ENCODE data around the gene ABHD1.
A peak's percentile ranks its signal among the peaks of the same experiment; 100 is the strongest.
"Not testable (repeated sequence)": the region's sequence is repeated elsewhere in the genome, so short reads cannot be mapped to it uniquely, and the experiment has no call there.

ABHD1 gene

DNA sequence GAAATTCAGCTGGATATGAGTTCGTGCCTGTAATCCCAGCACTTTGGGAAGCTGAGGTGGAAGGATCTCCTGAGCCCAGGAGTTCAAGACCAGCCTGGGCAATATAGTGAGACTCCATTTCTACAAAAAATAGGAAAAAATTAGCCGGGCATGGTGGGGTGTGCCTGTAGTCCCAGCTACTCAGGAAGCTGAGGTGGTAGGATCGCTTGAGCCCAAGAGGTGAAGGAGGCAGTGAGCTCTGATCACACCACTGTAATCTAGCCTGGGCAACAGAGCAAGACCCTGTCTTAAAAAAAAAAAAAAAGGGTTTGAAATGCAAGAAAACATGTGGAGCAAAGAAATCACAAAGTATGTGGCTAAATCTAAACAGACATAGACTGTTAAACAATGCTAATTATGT lies 14.5 kb upstream of the ABHD1 start:
- DNase-seq (ENCODE audit: low read depth in 2 of 2) = no peak

- not testable (repeated sequence) for DNase-seq (ENCODE audit: low read depth in 2 of 2)
Observed at GRCh38 chr2:27110603-27111352, 12.8 kb upstream of the ABHD1 start.

DNA sequence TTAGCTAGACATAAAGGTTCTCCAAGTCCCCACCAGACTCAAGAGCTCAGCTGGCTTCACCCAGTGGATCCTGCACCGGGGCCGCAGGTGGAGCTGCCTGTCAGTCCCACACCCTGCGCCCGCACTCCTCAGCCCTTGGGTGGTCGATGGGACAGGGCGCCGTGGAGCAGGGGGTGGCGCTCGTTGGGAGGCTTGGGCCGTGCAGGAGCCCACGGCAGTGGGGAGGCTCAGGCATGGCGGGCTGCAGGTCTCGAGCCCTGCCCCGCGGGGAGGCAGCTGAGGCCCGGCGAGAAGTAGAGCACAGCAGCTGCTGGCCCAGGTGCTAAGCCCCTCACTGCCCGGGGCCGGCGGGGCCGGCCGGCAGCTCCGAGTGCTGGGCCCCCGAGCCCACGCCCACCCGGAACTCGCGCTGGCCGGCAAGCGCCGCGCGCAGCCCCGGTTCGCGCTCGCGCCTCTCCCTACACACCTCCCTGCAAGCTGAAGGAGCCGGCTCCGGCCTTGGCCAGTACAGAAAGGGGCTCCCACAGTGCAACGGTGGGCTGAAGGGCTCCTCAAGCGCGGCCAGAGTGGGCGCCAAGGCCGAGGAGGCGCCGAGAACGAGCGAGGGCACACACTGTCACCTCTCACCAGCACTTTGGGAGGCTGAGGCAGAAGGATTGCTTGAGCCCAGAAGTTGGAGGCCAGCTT lies 12.1 kb upstream of the ABHD1 start:
- not testable (repeated sequence) for DNase-seq (ENCODE audit: low read depth in 2 of 2)

GRCh38 chr2:27115519-27115918 lies 8.1 kb upstream of the ABHD1 start:
- no peak for DNase-seq (ENCODE audit: low read depth in 2 of 2)

DNA sequence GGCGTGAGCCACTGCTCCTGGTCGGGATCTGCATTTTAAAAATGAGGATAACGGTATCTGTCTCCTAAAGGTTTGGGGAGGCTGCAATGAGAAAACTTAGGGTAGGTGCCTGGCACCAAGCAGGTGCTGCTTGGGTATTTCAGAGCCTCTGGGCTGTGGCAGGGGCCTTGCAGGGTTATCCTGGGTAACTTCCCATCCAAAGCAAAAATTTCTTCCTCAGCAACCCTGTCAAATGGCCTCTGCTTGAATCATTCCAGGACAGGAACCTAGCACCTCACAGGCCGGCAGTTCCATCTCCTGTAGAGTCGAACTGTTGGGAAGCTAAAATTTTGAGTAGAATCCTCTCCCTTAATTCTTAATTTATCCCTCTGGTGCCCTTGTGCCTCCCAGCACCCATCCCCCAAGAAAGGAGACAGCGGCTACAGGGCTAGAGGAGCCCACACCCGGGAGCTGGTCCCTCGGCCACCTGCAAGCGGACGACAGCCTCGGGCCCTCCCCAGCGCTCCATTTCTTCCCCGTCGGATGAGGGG lies 5.6 kb upstream of the ABHD1 start:
- DNase-seq (ENCODE audit: low read depth in 2 of 2) = no peak

DNA sequence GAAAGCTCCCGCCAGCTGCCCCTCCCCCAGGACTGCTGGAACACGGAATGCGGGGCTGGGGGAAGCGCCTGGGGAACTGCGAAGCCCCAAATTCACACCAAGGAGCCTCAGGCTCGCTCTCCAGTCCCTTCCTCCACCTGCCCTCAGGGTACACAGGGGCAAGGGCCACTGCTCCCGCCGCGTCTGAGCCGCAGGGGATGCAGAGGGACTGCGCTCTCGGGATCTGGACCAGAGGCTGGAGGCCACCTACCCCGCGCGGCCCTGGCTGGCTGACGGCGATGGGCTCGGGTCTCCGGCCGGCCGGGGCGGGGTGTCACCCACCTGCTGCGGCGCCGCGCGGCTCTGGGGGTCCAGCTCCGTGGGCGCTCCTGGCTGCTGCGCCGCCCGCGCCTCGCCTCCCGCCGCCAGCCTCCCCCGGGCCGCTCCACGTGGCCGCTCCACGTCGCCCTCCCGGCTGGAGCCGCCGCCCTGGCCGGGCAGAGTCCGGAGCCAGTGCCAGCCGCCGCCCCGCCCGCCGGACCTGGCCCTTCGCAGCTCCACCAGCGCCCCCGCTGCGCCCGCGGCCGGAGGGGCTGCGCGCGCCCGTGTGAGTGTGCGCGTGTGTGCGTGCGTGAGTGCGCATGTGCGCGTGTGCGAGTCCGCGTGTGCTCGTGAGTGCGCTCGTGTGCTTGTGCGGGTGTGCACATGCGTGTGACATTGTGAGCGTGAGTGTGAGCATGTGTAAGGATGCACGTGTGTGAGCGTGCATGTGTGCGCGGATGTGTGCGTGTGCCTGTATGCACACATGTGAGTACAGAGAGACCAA lies 4.9 kb upstream of the ABHD1 start, which contains the start of gene CGREF1:
CGREF1 (minus strand) TSS at position 604 of the 805 bp plus-strand sequence. CDS start 14,762 bp downstream, outside the sequence.
- no peak for DNase-seq (ENCODE audit: low read depth in 2 of 2)

GRCh38 chr2:27119330-27119670 lies 4.3 kb upstream of the ABHD1 start:
- not testable (repeated sequence) for DNase-seq (ENCODE audit: low read depth in 2 of 2)

DNA sequence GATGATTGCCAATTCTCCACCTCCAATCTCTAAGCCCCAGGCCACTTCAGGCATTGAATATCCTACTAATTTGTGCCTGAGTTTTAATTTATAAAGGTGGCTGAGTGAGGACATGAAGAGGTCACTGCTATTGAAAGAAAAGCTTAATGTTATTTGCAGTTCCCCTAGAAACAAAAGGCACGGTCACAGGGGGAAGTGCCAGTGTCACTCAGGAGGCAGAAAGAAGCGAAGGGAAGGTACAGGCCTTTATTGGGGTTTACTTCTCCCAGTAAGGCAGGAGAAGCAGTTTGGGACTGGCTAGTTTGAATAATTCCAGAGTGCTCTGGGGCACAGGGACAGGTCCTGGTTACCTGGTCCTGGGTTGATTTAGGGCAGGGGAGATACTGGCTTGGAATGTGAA lies 1.7 kb upstream of the ABHD1 start:
- no peak for DNase-seq (ENCODE audit: low read depth in 2 of 2)

- no peak for DNase-seq (ENCODE audit: low read depth in 2 of 2)
Observed at GRCh38 chr2:27122791-27123190, 824 bp upstream of the ABHD1 start.

DNA sequence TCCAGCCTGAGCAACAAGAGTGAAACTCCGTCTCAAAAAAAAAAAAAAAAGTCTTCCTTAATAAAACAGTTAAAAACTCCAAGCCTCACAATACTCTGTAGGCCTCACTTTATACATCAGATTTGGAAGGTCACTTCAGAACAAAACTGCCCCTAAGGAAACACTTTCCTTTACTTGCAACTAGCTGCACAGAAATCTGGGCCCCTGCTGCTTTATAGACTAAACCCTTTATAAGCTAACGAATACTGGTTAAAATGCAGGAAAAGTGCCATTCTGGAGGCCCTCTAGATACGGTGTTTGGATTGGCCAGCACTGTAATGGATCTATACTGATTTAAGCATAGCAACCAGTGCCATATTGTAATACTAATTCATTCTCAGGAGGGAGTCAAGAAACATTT lies 1.5 kb downstream of the ABHD1 start:
- DNase-seq (ENCODE audit: low read depth in 2 of 2) = no peak

- DNase-seq (ENCODE audit: low read depth in 2 of 2) = no peak
Observed at GRCh38 chr2:27126252-27126710, 2.7 kb downstream of the ABHD1 start.

DNA sequence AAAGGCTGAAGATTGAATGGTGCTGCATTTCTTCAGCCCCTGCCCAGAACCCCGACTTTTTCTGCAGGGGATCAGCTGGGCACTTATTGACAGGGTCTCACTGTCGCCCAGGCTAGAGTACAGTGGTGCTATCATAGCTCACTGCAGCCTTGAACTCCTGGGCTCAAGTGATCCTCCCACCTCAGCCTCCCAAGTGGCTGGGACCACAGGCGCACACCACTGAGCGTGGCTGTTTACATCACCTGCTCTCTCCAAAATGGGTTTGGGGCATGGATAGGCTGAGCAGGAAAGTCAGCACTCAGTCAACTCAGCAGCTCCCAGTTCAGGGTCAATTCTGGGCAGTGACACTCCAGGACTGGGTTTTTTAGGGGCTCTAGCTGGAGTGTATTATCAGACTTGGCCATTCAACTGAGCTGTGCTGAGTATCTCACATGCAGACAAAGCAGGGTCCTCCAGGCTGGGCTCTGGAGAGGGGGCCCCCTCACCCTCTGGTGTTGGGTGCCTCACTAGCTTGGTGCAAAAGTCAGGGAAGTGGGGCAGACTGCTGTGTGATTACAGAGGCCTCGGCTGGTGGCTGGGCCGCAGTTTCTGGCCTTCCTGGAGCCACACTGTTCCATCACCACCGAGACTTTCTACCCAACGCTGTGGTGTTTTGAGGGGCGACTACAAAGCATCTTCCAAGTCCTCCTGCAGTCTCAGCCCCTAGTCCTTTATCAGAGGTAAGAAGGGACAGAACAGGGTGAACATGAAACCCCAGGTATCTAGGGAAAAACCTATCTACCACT lies 4.5 kb downstream of the ABHD1 start:
- DNase-seq (ENCODE audit: low read depth in 2 of 2) = no peak

- no peak for DNase-seq (ENCODE audit: low read depth in 2 of 2)
Observed at GRCh38 chr2:27128668-27129571, 5.3 kb downstream of the ABHD1 start.

DNA sequence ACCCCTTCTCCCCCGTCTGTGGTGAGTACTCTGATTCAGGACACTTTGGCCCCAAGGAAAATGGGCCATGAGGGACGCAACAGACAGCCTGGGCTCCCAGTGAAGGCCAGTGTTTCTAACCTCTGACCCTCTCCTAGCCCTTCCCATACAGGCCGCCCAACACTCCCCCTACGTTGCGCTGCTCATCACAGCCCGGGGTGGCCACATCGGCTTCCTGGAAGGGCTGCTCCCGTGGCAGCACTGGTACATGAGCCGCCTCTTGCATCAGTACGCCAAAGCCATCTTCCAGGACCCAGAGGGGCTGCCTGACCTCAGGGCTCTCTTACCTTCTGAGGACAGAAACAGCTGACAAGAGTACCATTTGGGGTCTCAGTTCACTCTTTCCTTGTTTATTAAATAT lies 6.8 kb downstream of the ABHD1 start:
- no peak for DNase-seq (ENCODE audit: low read depth in 2 of 2)

GRCh38 chr2:27131429-27131828 lies 7.8 kb downstream of the ABHD1 start:
- no peak for DNase-seq (ENCODE audit: low read depth in 2 of 2)

DNA sequence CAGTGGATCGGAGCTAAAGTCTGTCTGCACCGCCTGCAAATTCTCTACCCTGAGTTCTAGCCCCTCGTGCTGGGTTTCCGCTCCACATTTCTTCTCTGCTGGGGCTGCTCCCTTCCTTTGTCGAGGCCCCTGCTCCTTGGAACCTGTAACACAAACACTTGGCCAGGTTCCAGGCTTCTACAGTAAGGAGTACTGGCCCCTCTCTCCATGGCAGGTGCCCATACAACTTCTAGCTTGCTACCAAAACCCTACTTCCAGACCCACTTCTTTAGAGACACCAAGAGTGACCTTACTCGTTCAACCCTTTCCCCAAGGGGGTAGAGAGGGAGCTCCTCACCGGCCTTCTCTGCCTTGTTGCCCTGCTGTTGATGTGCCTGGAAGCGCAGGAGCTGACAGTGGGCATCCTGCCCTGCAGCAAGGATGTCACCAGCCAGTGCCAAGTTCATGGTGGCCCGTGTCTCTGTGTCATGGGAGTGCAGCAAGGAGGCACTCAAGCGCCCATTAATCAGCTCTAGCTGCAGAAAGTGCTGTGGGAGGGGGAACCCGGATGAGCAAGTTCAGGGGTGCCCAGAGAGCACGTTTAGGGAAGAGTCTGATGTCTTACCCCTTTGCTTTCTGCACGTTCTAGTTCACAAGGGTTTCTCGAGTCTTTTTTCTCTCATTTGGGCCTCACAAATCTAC lies 9.7 kb downstream of the ABHD1 start:
- no peak for DNase-seq (ENCODE audit: low read depth in 2 of 2)

GRCh38 chr2:27133905-27134780 lies 10.5 kb downstream of the ABHD1 start, which contains the start of gene PREB:
Gene PREB (minus strand): TSS chr2:27134636. CDS start chr2:27134421, 215 bp downstream.
- peak; percentile 95 to 97 for DNase-seq (ENCODE audit: low read depth in 2 of 2)

GRCh38 chr2:27134781-27135477 lies 11.3 kb downstream of the ABHD1 start:
- DNase-seq (ENCODE audit: low read depth in 2 of 2) = no peak

Data from stimulated activated CD4-positive, alpha-beta T cell treated with anti-CD3 and anti-CD28 coated beads, Interleukin-1b, Interleukin-23, amount 100 ng/mL, for 1 hour (primary cell).